HEK293 (cell line): Measurements from ENCODE around the gene SWT1.
A peak's percentile ranks its signal among the peaks of the same experiment; 100 is the strongest.

Source experiments
- HIC1 ChIP-seq: fragments of 450-650 bp; formaldehyde crosslinking; IDR thresholded peaks from 2 replicates; pipeline ENCODE4 v1.5.1; 2016; ENCODE audit warnings: missing biosample characterization, missing genetic modification characterization
- KLF16 ChIP-seq: fragments of 450-650 bp; formaldehyde crosslinking; IDR thresholded peaks from 2 replicates; pipeline ENCODE4 v1.5.1; 2017; ENCODE audit warnings: missing biosample characterization, missing genetic modification characterization
- TSHZ1 ChIP-seq: fragments of 450-650 bp; formaldehyde crosslinking; IDR thresholded peaks from 2 replicates; pipeline ENCODE4 v1.5.1; 2016; ENCODE audit warnings: missing biosample characterization, missing genetic modification characterization, borderline replicate concordance
- ZBTB6 ChIP-seq: fragments of 450-650 bp; formaldehyde crosslinking; IDR thresholded peaks from 2 replicates; pipeline ENCODE4 v1.5.1; 2017; ENCODE audit warnings: missing biosample characterization, missing genetic modification characterization
- ZNF18 ChIP-seq: fragments of 450-650 bp; formaldehyde crosslinking; IDR thresholded peaks from 2 replicates; pipeline ENCODE4 v1.5.1; 2016; ENCODE audit warnings: missing biosample characterization, missing genetic modification characterization
- ZNF2 ChIP-seq: fragments of 450-650 bp; formaldehyde crosslinking; IDR thresholded peaks from 2 replicates; pipeline ENCODE4 v1.5.1; 2016; ENCODE audit warnings: missing biosample characterization, missing genetic modification characterization
- ZNF202 ChIP-seq: fragments of 450-650 bp; formaldehyde crosslinking; IDR thresholded peaks from 2 replicates; pipeline ENCODE4 v1.5.1; 2016; ENCODE audit warnings: missing biosample characterization, missing genetic modification characterization, borderline replicate concordance
- ZNF214 ChIP-seq: fragments of 450-650 bp; formaldehyde crosslinking; IDR thresholded peaks from 2 replicates; pipeline ENCODE4 v1.5.1; 2017; ENCODE audit warnings: missing biosample characterization, mild to moderate bottlenecking, missing genetic modification characterization, borderline replicate concordance
- ZNF280C ChIP-seq: fragments of 450-650 bp; formaldehyde crosslinking; IDR thresholded peaks from 2 replicates; pipeline ENCODE4 v1.5.1; 2016; ENCODE audit warnings: missing biosample characterization, missing genetic modification characterization
- ZNF513 ChIP-seq: fragments of 450-650 bp; IDR thresholded peaks from 2 replicates; pipeline ENCODE4 v1.5.1; 2018; ENCODE audit warnings: missing biosample characterization, missing genetic modification characterization
- ZNF518A ChIP-seq: fragments of 450-650 bp; formaldehyde crosslinking; conservative IDR thresholded peaks from 2 replicates; pipeline ENCODE4 v1.5.1; 2016; ENCODE audit warnings: low read depth, missing biosample characterization, missing genetic modification characterization
- ZNF549 ChIP-seq: fragments of 450-650 bp; IDR thresholded peaks from 2 replicates; pipeline ENCODE4 v1.5.1; 2018; ENCODE audit warnings: missing biosample characterization, missing genetic modification characterization, mild to moderate bottlenecking, inconsistent platforms, moderate library complexity
- ZNF639 ChIP-seq: fragments of 450-650 bp; formaldehyde crosslinking; IDR thresholded peaks from 2 replicates; pipeline ENCODE4 v1.5.1; 2016; ENCODE audit warnings: missing biosample characterization, missing genetic modification characterization
- ZNF645 ChIP-seq: fragments of 450-650 bp; formaldehyde crosslinking; IDR thresholded peaks from 2 replicates; pipeline ENCODE4; 2016; ENCODE audit warnings: missing biosample characterization, missing genetic modification characterization

The SWT1 gene

GRCh38 chr1:185170291-185170848 is 13.4 kb downstream of the SWT1 start (continued):
- TF ChIP-seq ZNF645 (no peak), ZNF518A (tag by site-specific recombination) (no peak), ZNF549 (tag by site-specific recombination) (no peak), ZNF280C (tag by site-specific recombination) (no peak), ZNF513 (tag by site-specific recombination) (no peak), ZNF214 (no peak), KLF16 (tag by site-specific recombination) (no peak), ZNF18 (tag by site-specific recombination) (no peak), ZBTB6 (no peak), HIC1 (tag by site-specific recombination) (no peak), ZNF639 (no peak), ZNF2 (tag by site-specific recombination) (peak; percentile 95), ZNF202 (no peak), TSHZ1 (tag by site-specific recombination) (no peak)
